ENCODE data around the gene ACP2. TPM values are rescaled to one million over a fixed set of nuclear protein-coding genes. Genes with fewer than 3 reads are reported as not detected.
A peak's percentile ranks its signal among the peaks of the same experiment; 100 is the strongest.

Gene ACP2
- total RNA-seq, 6 experiments from 2014 or later, result 33.4 to 37.4 (median 36.1) TPM

GRCh38 chr11:47268448-47269001, 19.9 kb upstream of the ACP2 start:
- H3K4me1 Mint-ChIP-seq (ENCODE audit: low read depth), result peaks cover 64% of the 10 kb centered on the region
- H3K9me3 Mint-ChIP-seq, result no peaks in the 10 kb centered on the region
- H3K36me3 Mint-ChIP-seq (ENCODE audit: low read depth), result peaks cover 5% of the 10 kb centered on the region
- DNase-seq, result no peak
- H3K4me3 Mint-ChIP-seq, result peak overlapping the region; percentile 90
- H3K27me3 Mint-ChIP-seq (ENCODE audit: insufficient read depth), result peaks cover 5% of the 10 kb centered on the region
- TF ChIP-seq CTCF (IDR thresholded peaks at IDR 0.05), result no peak
- H3K27ac Mint-ChIP-seq, result peak overlapping the region; percentile 97

DNA sequence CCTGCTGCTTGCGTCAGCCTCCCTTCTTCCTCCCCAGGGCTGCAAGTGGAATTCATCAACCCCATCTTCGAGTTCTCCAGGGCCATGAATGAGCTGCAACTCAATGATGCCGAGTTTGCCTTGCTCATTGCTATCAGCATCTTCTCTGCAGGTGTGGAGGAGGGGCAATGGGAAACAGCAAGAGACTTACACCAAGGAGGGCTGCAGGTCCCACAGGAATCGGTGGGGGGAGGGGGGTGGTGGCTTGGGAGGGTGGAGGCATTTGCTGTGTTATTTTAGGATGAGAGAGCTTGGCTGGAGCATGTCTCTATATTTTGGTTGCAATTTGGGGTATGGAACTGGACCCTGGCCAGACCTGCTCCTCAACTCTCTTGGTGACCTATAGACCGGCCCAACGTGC, 19.3 kb upstream of the ACP2 start:
- Mint-ChIP-seq H3K27ac (peak overlapping the region; percentile 97), H3K9me3 (no peaks in the 10 kb centered on the region), H3K4me3 (peak overlapping the region; percentile 90; the same call in 1 of the 2 replicates), H3K36me3 (ENCODE audit: low read depth) (peaks cover 5% of the 10 kb centered on the region), H3K27me3 (ENCODE audit: insufficient read depth) (peaks cover 5% of the 10 kb centered on the region), H3K4me1 (ENCODE audit: low read depth) (peaks cover 62% of the 10 kb centered on the region)
- TF ChIP-seq CTCF (IDR thresholded peaks at IDR 0.05), result no peak
- no peak for DNase-seq

- TF ChIP-seq CTCF (IDR thresholded peaks at IDR 0.05), result no peak
- Mint-ChIP-seq H3K36me3 (ENCODE audit: low read depth) (peaks cover 5% of the 10 kb centered on the region), H3K27me3 (ENCODE audit: insufficient read depth) (peaks cover 5% of the 10 kb centered on the region), H3K27ac (peak overlapping the region; percentile 45), H3K4me3 (no peak overlapping the region), H3K9me3 (no peaks in the 10 kb centered on the region), H3K4me1 (ENCODE audit: low read depth) (peaks cover 38% of the 10 kb centered on the region)
- no peak for DNase-seq
Observed at GRCh38 chr11:47264521-47264920, 15.9 kb upstream of the ACP2 start.

GRCh38 chr11:47264119-47264518, 15.5 kb upstream of the ACP2 start:
- Mint-ChIP-seq H3K27ac (no peak overlapping the region), H3K9me3 (no peaks in the 10 kb centered on the region), H3K4me3 (no peak overlapping the region), H3K4me1 (ENCODE audit: low read depth) (peaks cover 40% of the 10 kb centered on the region), H3K36me3 (ENCODE audit: low read depth) (peaks cover 5% of the 10 kb centered on the region), H3K27me3 (ENCODE audit: insufficient read depth) (peaks cover 5% of the 10 kb centered on the region)
- no peak for DNase-seq
- TF ChIP-seq CTCF (IDR thresholded peaks at IDR 0.05), result no peak

GRCh38 chr11:47261291-47261800, 12.7 kb upstream of the ACP2 start:
- no peak overlapping the region for H3K4me3 Mint-ChIP-seq
- no peaks in the 10 kb centered on the region for H3K9me3 Mint-ChIP-seq
- no peak overlapping the region for H3K27ac Mint-ChIP-seq
- H3K36me3 Mint-ChIP-seq (ENCODE audit: low read depth), result no peaks in the 10 kb centered on the region
- H3K4me1 Mint-ChIP-seq (ENCODE audit: low read depth), result peaks cover 41% of the 10 kb centered on the region
- no peak for DNase-seq
- no peaks in the 10 kb centered on the region for H3K27me3 Mint-ChIP-seq (ENCODE audit: insufficient read depth)
- no peak for TF ChIP-seq CTCF (IDR thresholded peaks at IDR 0.05)

All from HFFc6 (cell line).